Psoas muscle (tissue), 8 donors: ENCODE measurements around the gene RNF44. TPM values are rescaled to one million over a fixed set of nuclear protein-coding genes. Genes with fewer than 3 reads are reported as not detected.
"Not testable (repeated sequence)": the region's sequence is repeated elsewhere in the genome, so short reads cannot be mapped to it uniquely, and the experiment has no call there.

ENCODE experiments used
- ATAC-seq, 4 donors: fragments of 200-7000 bp; cut with Tn5 transposase; one replicate each; pipeline ENCODE4 v1.9.1; 2020; ENCODE audit warnings: moderate library complexity in 3 of 4, mild to moderate bottlenecking in 2 of 4
- DNase-seq, 2 donors: peaks; one replicate each; pipeline ENCODE4 v3.0.0-alpha.2; 2020
- H3K27ac ChIP-seq: fragments of 200-600 bp; one replicate; pipeline ENCODE4 v1.8.0; 2022
- H3K27me3 ChIP-seq, 3 donors: fragments of 200-600 bp in 1 of 3; one replicate each; pipeline versions ENCODE4 v1.6.1 to v1.8.0; 2013 to 2022; ENCODE audit warnings: low read length in 2 of 3, mild to moderate bottlenecking in 2 of 3, moderate library complexity in 1 of 3; ENCODE audit not compliant: insufficient read depth in 3 of 3
- H3K36me3 ChIP-seq, 2 donors: fragments of 200-600 bp in 1 of 2; one replicate each; pipeline versions ENCODE4 v1.6.1 to v1.8.0; 2013 to 2022; ENCODE audit warnings: low read depth in 1 of 2, mild to moderate bottlenecking in 1 of 2, moderate library complexity in 1 of 2; ENCODE audit not compliant: insufficient read depth in 1 of 2
- H3K4me1 ChIP-seq: fragments of 200-600 bp; one replicate; pipeline ENCODE4 v1.8.0; 2022
- H3K4me3 ChIP-seq: fragments of 200-600 bp; one replicate; pipeline ENCODE4 v1.8.0; 2022; ENCODE audit warnings: mild to moderate bottlenecking
- H3K9me3 ChIP-seq: fragments of 200-600 bp; one replicate; pipeline ENCODE4 v1.8.0; 2022
- WGBS, 3 donors: extraction: QIAGEN DNeasy Blood & Tissue Kit; methylation state at CpG; one replicate each; pipeline versions ENCODE4 v1.1.6 to v1.1.7; 2013; 5-methylcytosine and 5-hydroxymethylcytosine counted together
- intact Hi-C, 2 donors: fragments of 100-400 bp; cut with DNase I; formaldehyde crosslinking; loops; one replicate each; pipeline versions ENCODE4 v1.11.0 to v1.14.2; 2022
- polyA plus RNA-seq, 3 donors: library from polyadenylated mRNA; stranded (reverse); fragments of 200-250 nt; gene quantifications; one replicate each; pipeline ENCODE4 v1.2.3, GENCODE V29; 2013
- total RNA-seq, 4 donors: library from RNA; stranded (reverse); fragmentation: NEBNext Ultra II Directional in 2 of 4; extraction: Animal tissue kit (Norgen Biotek cat#: 25700) in 2 of 4; gene quantifications; one replicate each; pipeline versions ENCODE4 v1.2.1 to v1.2.4, GENCODE V29; 2021 to 2023
- TF ChIP-seq, protein P1 (sequence below): fragments of 200-600 bp; IDR thresholded peaks from one replicate; pipeline ENCODE4 v1.8.0; 2022; ENCODE audit warnings: antibody characterized with exemption
- donor health status: healthy with polysubstance abuse.
- donor health status: DM: no; HTN: no; CAD: no; lungs with moderate emphysema.
- donor health status: Bipolar disorder and iron deficiency.
- donor health status: healthy.
- donor health status: DM: yes; HTN: yes; CAD: no.
- donor health status: DM: no; HTN: no; CAD: no.
- donor health status: DM: no; HTN: no; CAD: no.
- donor health status: DM: yes; HTN: yes; CAD: no.

Gene RNF44
- total and polyA plus RNA-seq, 7 donors, result 5.6 to 22.4 (median 14.2) TPM

DNA sequence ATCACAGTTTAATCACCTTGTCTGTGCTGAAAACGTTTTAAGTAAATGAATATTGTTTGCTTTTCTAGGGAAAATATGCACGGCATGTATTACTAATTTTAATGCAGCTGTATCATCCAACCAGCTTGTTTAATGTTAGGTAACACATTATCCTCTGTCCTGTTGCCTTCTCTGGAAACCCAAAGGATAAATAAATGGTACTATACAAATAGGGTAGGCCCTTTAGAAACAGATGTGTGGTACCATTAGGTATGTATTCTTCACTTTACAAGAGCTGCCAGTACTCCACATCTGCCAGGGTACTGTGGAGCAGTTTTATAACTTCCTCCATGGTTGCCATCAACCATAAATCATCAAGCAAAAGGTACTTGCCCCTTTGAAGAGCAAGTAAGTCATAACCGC, 46.1 kb downstream of the RNF44 start:
- Histone ChIP-seq H3K27me3 (no peaks in the 10 kb centered on the region), H3K9me3 (no peaks in the 10 kb centered on the region), H3K27ac (no peak overlapping the region), H3K4me1 (peaks cover 4% of the 10 kb centered on the region), H3K4me3 (no peak overlapping the region), H3K36me3 (peaks cover 34 to 94% of the 10 kb centered on the region in 2 donors)
- intact Hi-C loops, result no loop called here
- TF ChIP-seq, protein P1, sequence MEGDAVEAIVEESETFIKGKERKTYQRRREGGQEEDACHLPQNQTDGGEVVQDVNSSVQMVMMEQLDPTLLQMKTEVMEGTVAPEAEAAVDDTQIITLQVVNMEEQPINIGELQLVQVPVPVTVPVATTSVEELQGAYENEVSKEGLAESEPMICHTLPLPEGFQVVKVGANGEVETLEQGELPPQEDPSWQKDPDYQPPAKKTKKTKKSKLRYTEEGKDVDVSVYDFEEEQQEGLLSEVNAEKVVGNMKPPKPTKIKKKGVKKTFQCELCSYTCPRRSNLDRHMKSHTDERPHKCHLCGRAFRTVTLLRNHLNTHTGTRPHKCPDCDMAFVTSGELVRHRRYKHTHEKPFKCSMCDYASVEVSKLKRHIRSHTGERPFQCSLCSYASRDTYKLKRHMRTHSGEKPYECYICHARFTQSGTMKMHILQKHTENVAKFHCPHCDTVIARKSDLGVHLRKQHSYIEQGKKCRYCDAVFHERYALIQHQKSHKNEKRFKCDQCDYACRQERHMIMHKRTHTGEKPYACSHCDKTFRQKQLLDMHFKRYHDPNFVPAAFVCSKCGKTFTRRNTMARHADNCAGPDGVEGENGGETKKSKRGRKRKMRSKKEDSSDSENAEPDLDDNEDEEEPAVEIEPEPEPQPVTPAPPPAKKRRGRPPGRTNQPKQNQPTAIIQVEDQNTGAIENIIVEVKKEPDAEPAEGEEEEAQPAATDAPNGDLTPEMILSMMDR, result no peak
- ATAC-seq (no peak), DNase-seq (no peak)
- WGBS, 3 donors, result 68 to 81% (median 73%) methylated on average over 3 of the region's 3 CpGs

DNA sequence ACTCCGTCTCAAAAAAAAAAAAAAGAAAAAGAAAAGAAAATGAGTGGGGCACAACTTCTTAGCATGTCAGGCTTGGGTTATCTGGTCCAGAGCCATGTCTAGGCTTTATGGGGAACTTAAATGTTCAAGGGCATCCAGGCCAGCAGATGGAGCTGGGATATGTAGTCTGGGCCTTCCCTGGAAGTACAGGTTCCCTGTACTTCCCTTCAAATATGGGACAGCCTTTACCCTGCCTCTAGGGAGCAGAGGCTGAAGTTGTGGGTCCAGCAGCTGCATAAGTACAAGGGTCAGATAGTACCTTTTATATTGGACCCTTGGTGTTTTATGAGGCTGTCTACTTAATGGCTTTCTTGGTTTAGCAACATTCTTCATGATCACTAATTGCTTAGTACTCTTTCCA, 46.9 kb downstream of the RNF44 start:
- Histone ChIP-seq H3K4me1 (peaks cover 4% of the 10 kb centered on the region), H3K27ac (no peak overlapping the region), H3K9me3 (no peaks in the 10 kb centered on the region), H3K4me3 (no peak overlapping the region), H3K27me3 (no peaks in the 10 kb centered on the region), H3K36me3 (peaks cover 32 to 91% of the 10 kb centered on the region in 2 donors)
- no peak for DNase-seq
- intact Hi-C loops, result no loop called here
- 90 to 100% (median 93%) methylated on average over 1 of the region's 1 CpG for WGBS, 3 donors
- TF ChIP-seq, protein P1, result no peak
- no peak for ATAC-seq

DNA sequence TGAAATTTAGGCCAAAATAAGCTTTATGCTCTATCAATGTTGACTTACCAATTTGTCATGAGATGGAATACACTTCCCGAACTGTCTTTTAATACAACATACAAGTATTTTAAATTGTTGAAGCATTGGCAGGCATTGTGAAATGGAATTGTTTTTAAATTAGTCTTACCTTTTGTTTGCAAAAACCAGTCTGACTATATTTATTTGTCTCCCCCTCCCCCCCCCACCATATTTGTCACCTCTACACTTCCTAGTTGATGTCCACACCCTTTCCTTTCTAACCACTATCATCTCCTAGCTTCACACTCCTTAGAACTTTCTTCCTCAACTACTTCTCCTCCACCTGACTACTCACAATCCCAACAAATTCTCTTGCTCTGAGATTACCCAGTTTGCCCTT, 48.1 kb downstream of the RNF44 start:
- Histone ChIP-seq H3K9me3 (no peaks in the 10 kb centered on the region), H3K27me3 (no peaks in the 10 kb centered on the region), H3K4me1 (peaks cover 4% of the 10 kb centered on the region), H3K27ac (no peak overlapping the region), H3K36me3 (peaks cover 30 to 78% of the 10 kb centered on the region in 2 donors), H3K4me3 (no peak overlapping the region)
- TF ChIP-seq, protein P1, result no peak
- no peak for ATAC-seq
- DNase-seq, result no peak
- WGBS, 3 donors, result 88 to 94% (median 91%) methylated on average over 1 of the region's 1 CpG
- intact Hi-C loops, result no loop called here

GRCh38 chr5:176487160-176487559, 50.0 kb downstream of the RNF44 start:
- ATAC-seq, H3K4me3 ChIP-seq, H3K4me1 ChIP-seq, intact Hi-C loops, H3K27ac ChIP-seq, DNase-seq, H3K27me3 ChIP-seq, H3K9me3 ChIP-seq: not testable (repeated sequence)
- 95 to 100% (median 98%) methylated on average over 4 of the region's 4 CpGs for WGBS, 3 donors
- H3K36me3 ChIP-seq, result peaks cover 13 to 76% of the 10 kb centered on the region in 2 donors

DNA sequence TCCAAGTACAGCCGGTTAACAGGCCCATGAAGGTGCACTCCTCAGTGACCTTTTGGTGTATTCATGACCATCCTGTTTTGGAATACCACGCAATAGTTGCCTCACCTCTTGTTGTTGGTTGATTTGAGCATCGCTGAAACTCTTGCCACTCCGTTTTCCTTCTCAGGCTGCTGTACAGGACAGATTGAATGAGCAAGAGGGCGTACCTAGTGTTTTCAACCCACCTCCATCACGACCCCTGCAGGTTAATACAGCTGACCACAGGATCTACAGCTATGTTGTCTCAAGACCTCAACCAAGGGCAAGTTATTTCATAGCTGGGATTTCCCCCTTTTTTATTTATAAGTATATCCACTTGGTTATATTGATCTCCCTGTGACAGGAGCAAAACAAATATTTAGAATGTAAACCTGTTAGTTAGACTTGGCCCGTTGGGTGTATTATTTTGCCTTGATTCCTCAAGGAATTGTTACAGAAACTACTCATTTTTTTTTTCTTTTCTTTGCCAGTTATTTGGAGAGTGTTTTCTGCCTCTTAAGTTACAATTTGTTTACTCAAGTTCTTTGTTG, 50.9 kb downstream of the RNF44 start:
- peaks cover 2% of the 10 kb centered on the region for H3K4me1 ChIP-seq
- TF ChIP-seq, protein P1, result no peak
- WGBS, 3 donors, result 88 to 95% (median 91%) methylated on average over 7 of the region's 7 CpGs
- no peaks in the 10 kb centered on the region for H3K9me3 ChIP-seq
- no peaks in the 10 kb centered on the region for H3K27me3 ChIP-seq
- peaks cover 8 to 74% of the 10 kb centered on the region in 2 donors for H3K36me3 ChIP-seq
- DNase-seq (no peak), ATAC-seq (no peak)
- intact Hi-C loops, result no loop called here
- no peak overlapping the region for H3K4me3 ChIP-seq
- no peak overlapping the region for H3K27ac ChIP-seq
